CD4-positive, alpha-beta T cell (primary cell): ENCODE measurements around the gene MCM3. TPM values are rescaled to one million over a fixed set of nuclear protein-coding genes. Genes with fewer than 3 reads are reported as not detected.
A peak's percentile ranks its signal among the peaks of the same experiment; 100 is the strongest.

ENCODE experiments used
- ATAC-seq: fragments of 200-7000 bp; cut with Tn5 transposase; one replicate; pipeline ENCODE4 v1.10.0; 2022; ENCODE audit warnings: mild to moderate bottlenecking; ENCODE audit not compliant: poor library complexity
- CTCF ChIA-PET: fragments of 350-600 bp; sonication (Branson Sonifier 250); formaldehyde crosslinking; loops from one replicate; lab custom pipeline; 2021; ENCODE audit warnings: antibody characterized with exemption, inconsistent platforms; lab: Charles Lee
- POLR2A ChIA-PET: fragments of 350-600 bp; sonication (Branson Sonifier 250); formaldehyde crosslinking; loops from one replicate; lab custom pipeline; 2021; ENCODE audit warnings: antibody characterized with exemption, inconsistent platforms; lab: Charles Lee
- DNase-seq, 14 experiments: peaks; one replicate each; pipeline ENCODE4 v3.0.0-alpha.2; 2013 to 2020; ENCODE audit warnings: mixed read lengths in 2 of 14
- H3K27ac ChIP-seq, 2 donors: one replicate each; pipeline versions ENCODE4 v1.5.1 to v1.7.0; 2013; ENCODE audit warnings: low read length in 2 of 2, low read depth in 1 of 2, mild to moderate bottlenecking in 1 of 2
- H3K27me3 ChIP-seq, 2 experiments: 1 replicate in 1 of 2; 2 replicates in 1 of 2; pipeline versions ENCODE4 v1.6.1 to v1.7.0; 2013; ENCODE audit warnings: low read length in 2 of 2, control low read depth in 1 of 2, mild to moderate bottlenecking in 1 of 2, moderate library complexity in 1 of 2; ENCODE audit not compliant: insufficient read depth in 2 of 2, control insufficient read depth in 1 of 2
- H3K36me3 ChIP-seq: one replicate; pipeline ENCODE4 v1.6.1; 2013; ENCODE audit warnings: low read length, control low read depth; ENCODE audit not compliant: insufficient read depth
- H3K4me1 ChIP-seq: one replicate; pipeline ENCODE4 v1.6.1; 2013; ENCODE audit warnings: low read length, control low read depth; ENCODE audit not compliant: insufficient read depth
- H3K4me3 ChIP-seq: one replicate; pipeline ENCODE4 v1.5.1; 2013; ENCODE audit warnings: mild to moderate bottlenecking, low read length, moderate library complexity
- H3K9me3 ChIP-seq, 2 experiments: 1 replicate in 1 of 2; 2 replicates in 1 of 2; pipeline versions ENCODE4 v1.6.1 to v1.7.0; 2013; ENCODE audit warnings: low read length in 2 of 2, mild to moderate bottlenecking in 2 of 2, control low read depth in 1 of 2, moderate library complexity in 1 of 2; ENCODE audit not compliant: control insufficient read depth in 1 of 2, insufficient read depth in 1 of 2
- H3K27ac Mint-ChIP-seq: one replicate; pipeline ENCODE4 v1.8.0; 2020; ENCODE audit warnings: mixed read lengths
- H3K27me3 Mint-ChIP-seq: one replicate; pipeline ENCODE4 v1.8.0; 2021; ENCODE audit warnings: mixed read lengths
- H3K36me3 Mint-ChIP-seq: one replicate; pipeline ENCODE4 v1.8.0; 2021; ENCODE audit warnings: low read depth, mixed read lengths
- H3K4me1 Mint-ChIP-seq: one replicate; pipeline ENCODE4 v1.8.0; 2021; ENCODE audit warnings: low read depth, mixed read lengths
- H3K4me3 Mint-ChIP-seq: one replicate; pipeline ENCODE4 v1.8.0; 2020; ENCODE audit warnings: mild to moderate bottlenecking, mixed read lengths
- H3K9me3 Mint-ChIP-seq: one replicate; pipeline ENCODE4 v1.8.0; 2020; ENCODE audit warnings: mixed read lengths
- CTCF ChIP-seq: fragments of 200-600 bp; IDR thresholded peaks from one replicate; pipeline ENCODE4 v1.8.0; 2022; ENCODE audit warnings: antibody characterized with exemption, mild to moderate bottlenecking
- intact Hi-C, 2 experiments: fragments of 100-400 bp; cut with DNase I in 1 of 2; cut with micrococcal nuclease in 1 of 2; formaldehyde crosslinking; loops; one replicate each; pipeline versions ENCODE4 v1.15.1 to v1.9.0; 2023 to 2025; cut with DNase I, micrococcal nuclease
- total RNA-seq, 174 experiments: library from RNA in 2 of 174; stranded (reverse) in 2 of 174; gene quantifications; one replicate each; pipeline ENCODE4 v1.2.3 and lab custom pipeline; 2021 to 2026

The MCM3 gene
- total RNA-seq, 2 experiments from 2014 or later: 9.3 to 10.1 TPM

DNA sequence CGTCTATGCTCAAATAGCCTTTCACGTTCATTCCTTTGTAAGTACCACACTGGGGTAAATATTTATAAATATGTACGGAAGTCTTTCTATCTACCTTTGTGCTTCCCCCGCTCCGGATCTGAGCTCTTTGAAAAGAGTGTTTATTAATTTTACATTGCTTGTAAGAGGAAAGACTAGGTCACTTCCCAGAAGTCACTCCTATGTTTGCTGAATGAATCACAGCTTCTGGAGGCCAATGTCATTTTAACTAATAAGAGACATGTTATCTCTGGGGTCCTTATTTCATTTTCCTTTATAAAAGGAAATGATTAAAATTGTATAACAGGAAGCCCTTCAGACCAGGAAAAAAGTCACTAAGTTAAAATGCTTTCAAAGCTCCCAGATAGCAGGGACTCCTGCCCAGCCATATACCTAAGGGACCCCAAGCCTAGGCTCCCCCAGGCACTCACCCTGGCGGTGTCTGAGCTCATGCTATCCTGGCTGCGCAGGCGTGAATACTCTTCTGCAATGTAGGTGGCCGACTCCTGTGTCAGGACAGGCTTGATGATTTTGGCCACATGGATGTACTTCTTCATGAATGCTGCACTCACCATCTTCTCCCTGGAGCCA lies 12.6 kb downstream of the MCM3 start:
- CTCF ChIA-PET: no interaction called here
- no peak for TF ChIP-seq CTCF

GRCh38 chr6:52263709-52264540 lies 20.6 kb downstream of the MCM3 start:
- Mint-ChIP-seq H3K4me1 (peaks cover 15% of the 10 kb centered on the region), H3K27me3 (no peaks in the 10 kb centered on the region), H3K4me3 (no peak overlapping the region), H3K36me3 (peaks cover 74% of the 10 kb centered on the region), H3K9me3 (no peaks in the 10 kb centered on the region), H3K27ac (peak overlapping the region; percentile 42)
- ATAC-seq (peak; percentile 89), DNase-seq (peak; percentile 45 to 81 (median 60))
- Histone ChIP-seq H3K9me3 (no peaks in the 10 kb centered on the region), H3K27ac (no peak overlapping the region), H3K4me3 (no peak overlapping the region), H3K36me3 (peaks cover 67% of the 10 kb centered on the region), H3K27me3 (no peaks in the 10 kb centered on the region), H3K4me1 (no peaks in the 10 kb centered on the region)
- intact Hi-C loops: loop anchor here (1.0 to 5.0 kb wide), 6 partner anchors 99 to 407 kb away; no protein-coding TSS in a partner anchor
- POLR2A ChIA-PET: interaction anchor here (1.2 kb wide), 1 partner anchor 12 kb away, joined by 4 read pairs; no protein-coding TSS in a partner anchor
- peak; percentile 98 for TF ChIP-seq CTCF
- CTCF ChIA-PET: interaction anchor here (0.5 to 1.5 kb wide), 7 partner anchors 16 to 742 kb away, joined by 3 to 4 read pairs (median 3); no protein-coding TSS in a partner anchor

More for the DNA sequence above, 12.6 kb downstream of the MCM3 start:
- POLR2A ChIA-PET: interaction anchor here (0.8 kb wide), 1 partner anchor 35 kb away, joined by 3 read pairs; no protein-coding TSS in a partner anchor
- intact Hi-C loops: no loop called here
- H3K36me3 ChIP-seq: peaks cover 94% of the 10 kb centered on the region
- H3K27me3 Mint-ChIP-seq: no peaks in the 10 kb centered on the region
- no peaks in the 10 kb centered on the region for H3K27me3 ChIP-seq
- H3K4me1 Mint-ChIP-seq: peaks cover 21% of the 10 kb centered on the region
- no peak overlapping the region for H3K4me3 Mint-ChIP-seq
- H3K9me3 ChIP-seq: no peaks in the 10 kb centered on the region
- no peak overlapping the region for H3K4me3 ChIP-seq
- no peak overlapping the region for H3K27ac ChIP-seq
- peaks cover 95% of the 10 kb centered on the region for H3K36me3 Mint-ChIP-seq
- DNase-seq: no peak
- no peak for ATAC-seq
- no peaks in the 10 kb centered on the region for H3K9me3 Mint-ChIP-seq
- no peak overlapping the region for H3K27ac Mint-ChIP-seq
- H3K4me1 ChIP-seq: peaks cover 4% of the 10 kb centered on the region

DNA sequence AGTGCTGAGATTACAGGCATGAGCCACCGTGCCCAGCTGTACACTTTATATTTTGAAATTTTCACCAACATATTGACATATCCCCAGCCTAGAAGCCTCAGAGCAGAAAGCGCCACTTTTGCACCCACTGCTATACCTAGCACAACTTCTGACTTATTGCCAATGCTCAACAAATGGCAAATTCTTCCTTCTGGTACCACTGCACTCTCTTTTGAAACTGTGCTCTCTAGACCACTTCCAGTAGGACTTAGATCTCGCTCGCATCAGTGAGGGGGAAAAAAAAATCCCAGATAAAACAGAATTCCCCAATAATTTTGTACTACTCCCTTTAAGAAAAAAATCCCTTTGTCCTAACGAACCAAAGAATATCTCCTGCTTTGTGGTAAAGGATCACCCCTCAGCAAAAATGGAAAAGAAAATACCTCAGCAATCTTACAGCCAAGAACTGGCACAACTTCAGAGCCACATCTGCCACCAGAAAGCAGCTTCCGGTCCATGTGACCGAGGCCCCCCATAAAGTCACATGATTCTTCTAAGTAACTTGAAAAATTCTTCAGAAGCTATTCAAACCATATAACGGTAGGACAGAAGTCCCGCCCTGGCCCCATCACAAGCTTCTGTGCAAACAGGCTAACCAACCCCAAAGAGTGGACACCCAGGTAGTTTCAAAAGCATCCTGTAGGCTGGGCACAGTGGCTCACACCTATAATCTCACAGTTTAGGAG lies 21.8 kb downstream of the MCM3 start:
- Histone ChIP-seq H3K4me1 (no peaks in the 10 kb centered on the region), H3K4me3 (no peak overlapping the region), H3K27me3 (no peaks in the 10 kb centered on the region), H3K36me3 (peaks cover 55% of the 10 kb centered on the region), H3K9me3 (no peaks in the 10 kb centered on the region), H3K27ac (no peak overlapping the region)
- Mint-ChIP-seq H3K9me3 (no peaks in the 10 kb centered on the region), H3K36me3 (peaks cover 63% of the 10 kb centered on the region), H3K27me3 (no peaks in the 10 kb centered on the region), H3K4me1 (peaks cover 15% of the 10 kb centered on the region), H3K27ac (peak overlapping the region; percentile 62), H3K4me3 (peak overlapping the region; percentile 14)
- peak in 4 of 14 experiments; percentile 17 to 33 (median 30) for DNase-seq
- ChIA-PET CTCF (interaction anchor here (0.5 to 1.5 kb wide), 8 partner anchors 15 to 743 kb away, joined by 3 to 5 read pairs (median 4); no protein-coding TSS in a partner anchor), POLR2A (interaction anchor here (0.7 to 1.2 kb wide), 2 partner anchors 13 to 100 kb away, joined by 3 to 4 read pairs; no protein-coding TSS in a partner anchor)
- no peak for TF ChIP-seq CTCF
- ATAC-seq: no peak
- intact Hi-C loops: loop anchor here (1.0 to 5.0 kb wide), 6 partner anchors 97 to 405 kb away; no protein-coding TSS in a partner anchor
